Erythroblast (primary cell): ENCODE data around the gene PDK4.

ENCODE experiments used
- GATA1 ChIP-seq: IDR thresholded peaks from 2 replicates; pipeline ENCODE4 v1.6.1; 2011; ENCODE audit warnings: low read depth, mild to moderate bottlenecking, control low read depth, low read length, moderate library complexity
- POLR2A ChIP-seq: IDR thresholded peaks from 2 replicates; pipeline ENCODE4 v1.6.1; 2011; ENCODE audit warnings: mild to moderate bottlenecking, low read length

- no peak for TF ChIP-seq POLR2A
- no peak for TF ChIP-seq GATA1
Measured at GRCh38 chr7:95622859-95623258, 26.5 kb upstream of the PDK4 start.
